ENCODE data around the gene FAM168A. TPM values are rescaled to one million over a fixed set of nuclear protein-coding genes. Genes with fewer than 3 reads are reported as not detected.

Gene FAM168A
- total RNA-seq, 2 experiments from 2014 or later, result 12.7 to 17.5 TPM

GRCh38 chr11:73401924-73402833 is 195.7 kb downstream of the FAM168A start:
- intact Hi-C loops (cut with DNase I, micrococcal nuclease), result loop anchor here (1.0 to 10.0 kb wide), 3 partner anchors 210 to 263 kb away; no protein-coding TSS in a partner anchor
- H3K36me3 Mint-ChIP-seq (ENCODE audit: low read depth), result peaks cover 4% of the 10 kb centered on the region
- no peak overlapping the region for H3K27ac Mint-ChIP-seq
- no peaks in the 10 kb centered on the region for H3K27me3 Mint-ChIP-seq
- CTCF ChIA-PET, result interaction anchor here (1.0 to 2.6 kb wide), 5 partner anchors 9 to 243 kb away, joined by 3 to 8 read pairs (median 4); no protein-coding TSS in a partner anchor
- H3K9me3 Mint-ChIP-seq (ENCODE audit: low read depth), result no peaks in the 10 kb centered on the region
- POLR2A ChIA-PET, result interaction anchor here (0.6 kb wide), 1 partner anchor 656 kb away, joined by 4 read pairs; no protein-coding TSS in a partner anchor
- H3K4me3 Mint-ChIP-seq, result no peak overlapping the region
- H3K4me1 Mint-ChIP-seq, result peaks cover 3% of the 10 kb centered on the region
- ATAC-seq, result no peak
- DNase-seq, result no peak

GRCh38 chr11:73401217-73401923 is 196.5 kb downstream of the FAM168A start:
- POLR2A ChIA-PET, result no interaction called here
- peaks cover 3% of the 10 kb centered on the region for H3K4me1 Mint-ChIP-seq
- H3K9me3 Mint-ChIP-seq (ENCODE audit: low read depth), result no peaks in the 10 kb centered on the region
- intact Hi-C loops (cut with DNase I, micrococcal nuclease), result loop anchor here (5.0 to 10.0 kb wide), 2 partner anchors 211 to 263 kb away; no protein-coding TSS in a partner anchor
- H3K36me3 Mint-ChIP-seq (ENCODE audit: low read depth), result peaks cover 4% of the 10 kb centered on the region
- ATAC-seq (no peak), DNase-seq (no peak)
- H3K27ac Mint-ChIP-seq, result no peak overlapping the region
- CTCF ChIA-PET, result interaction anchor here (1.1 to 4.9 kb wide), 3 partner anchors 16 to 51 kb away, joined by 3 to 22 read pairs (median 12); no protein-coding TSS in a partner anchor
- no peak overlapping the region for H3K4me3 Mint-ChIP-seq
- H3K27me3 Mint-ChIP-seq, result no peaks in the 10 kb centered on the region

GRCh38 chr11:73400293-73400692 is 197.6 kb downstream of the FAM168A start:
- intact Hi-C loops (cut with DNase I, micrococcal nuclease), result loop anchor here (5.0 to 10.0 kb wide), 2 partner anchors 212 to 265 kb away; no protein-coding TSS in a partner anchor
- H3K9me3 Mint-ChIP-seq (ENCODE audit: low read depth), result no peaks in the 10 kb centered on the region
- ChIA-PET CTCF (interaction anchor here (1.0 to 4.9 kb wide), 4 partner anchors 8 to 65 kb away, joined by 3 to 22 read pairs (median 8); no protein-coding TSS in a partner anchor), POLR2A (no interaction called here)
- peaks cover 3% of the 10 kb centered on the region for H3K4me1 Mint-ChIP-seq
- no peaks in the 10 kb centered on the region for H3K27me3 Mint-ChIP-seq
- peaks cover 4% of the 10 kb centered on the region for H3K36me3 Mint-ChIP-seq (ENCODE audit: low read depth)
- ATAC-seq (no peak), DNase-seq (no peak)
- H3K27ac Mint-ChIP-seq, result no peak overlapping the region
- no peak overlapping the region for H3K4me3 Mint-ChIP-seq

- Mint-ChIP-seq H3K36me3 (ENCODE audit: low read depth) (peaks cover 8% of the 10 kb centered on the region), H3K4me3 (no peak overlapping the region), H3K27me3 (no peaks in the 10 kb centered on the region), H3K4me1 (peaks cover 3% of the 10 kb centered on the region), H3K27ac (peak overlapping the region; percentile 38), H3K9me3 (ENCODE audit: low read depth) (no peaks in the 10 kb centered on the region)
- POLR2A ChIA-PET, result no interaction called here
- no peak for ATAC-seq
- CTCF ChIA-PET, result interaction anchor here (0.5 to 4.9 kb wide), 7 partner anchors 9 to 346 kb away, joined by 3 to 22 read pairs (median 4); no protein-coding TSS in a partner anchor
- no peak for DNase-seq
- intact Hi-C loops (cut with DNase I, micrococcal nuclease), result loop anchor here (5.0 to 10.0 kb wide), 2 partner anchors 213 to 265 kb away; no protein-coding TSS in a partner anchor
These were observed 198.3 kb downstream of the FAM168A start for GRCh38 chr11:73399636-73400035.

- peaks cover 3% of the 10 kb centered on the region for H3K4me1 Mint-ChIP-seq
- H3K4me3 Mint-ChIP-seq, result no peak overlapping the region
- H3K36me3 Mint-ChIP-seq (ENCODE audit: low read depth), result peaks cover 8% of the 10 kb centered on the region
- intact Hi-C loops (cut with DNase I, micrococcal nuclease), result no loop called here
- ChIA-PET CTCF (interaction anchor here (0.5 to 4.9 kb wide), 9 partner anchors 9 to 347 kb away, joined by 3 to 22 read pairs (median 4); no protein-coding TSS in a partner anchor), POLR2A (no interaction called here)
- H3K27ac Mint-ChIP-seq, result peak overlapping the region; percentile 38
- ATAC-seq (no peak), DNase-seq (no peak)
- no peaks in the 10 kb centered on the region for H3K27me3 Mint-ChIP-seq
- no peaks in the 10 kb centered on the region for H3K9me3 Mint-ChIP-seq (ENCODE audit: low read depth)
These were observed 198.7 kb downstream of the FAM168A start for GRCh38 chr11:73399159-73399590.

GRCh38 chr11:73398721-73399120 is 199.2 kb downstream of the FAM168A start:
- no peak for ATAC-seq
- H3K27ac Mint-ChIP-seq, result no peak overlapping the region
- CTCF ChIA-PET, result interaction anchor here (0.8 to 4.9 kb wide), 5 partner anchors 13 to 48 kb away, joined by 3 to 22 read pairs (median 4); no protein-coding TSS in a partner anchor

GRCh38 chr11:73398132-73398526 is 199.8 kb downstream of the FAM168A start:
- Mint-ChIP-seq H3K9me3 (ENCODE audit: low read depth) (no peaks in the 10 kb centered on the region), H3K27me3 (no peaks in the 10 kb centered on the region), H3K4me3 (no peak overlapping the region), H3K27ac (no peak overlapping the region), H3K36me3 (ENCODE audit: low read depth) (peaks cover 12% of the 10 kb centered on the region), H3K4me1 (peaks cover 3% of the 10 kb centered on the region)
- intact Hi-C loops (cut with DNase I, micrococcal nuclease), result no loop called here
- ChIA-PET CTCF (interaction anchor here (1.3 to 4.9 kb wide), 3 partner anchors 12 to 47 kb away, joined by 3 to 22 read pairs (median 12); no protein-coding TSS in a partner anchor), POLR2A (no interaction called here)
- no peak for ATAC-seq
- DNase-seq, result no peak

More at GRCh38 chr11:73398721-73399120, 199.2 kb downstream of the FAM168A start:
- Mint-ChIP-seq H3K27me3 (no peaks in the 10 kb centered on the region), H3K36me3 (ENCODE audit: low read depth) (peaks cover 8% of the 10 kb centered on the region), H3K9me3 (ENCODE audit: low read depth) (no peaks in the 10 kb centered on the region), H3K4me3 (no peak overlapping the region), H3K4me1 (peaks cover 3% of the 10 kb centered on the region)
- intact Hi-C loops (cut with DNase I, micrococcal nuclease), result no loop called here
- POLR2A ChIA-PET, result no interaction called here
- peak; percentile 6 for DNase-seq

- CTCF ChIA-PET, result interaction anchor here (1.2 to 4.9 kb wide), 4 partner anchors 12 to 47 kb away, joined by 3 to 12 read pairs (median 6); no protein-coding TSS in a partner anchor
- no peaks in the 10 kb centered on the region for H3K9me3 Mint-ChIP-seq (ENCODE audit: low read depth)
- H3K36me3 Mint-ChIP-seq (ENCODE audit: low read depth), result peaks cover 12% of the 10 kb centered on the region
- ATAC-seq (no peak), DNase-seq (no peak)
- POLR2A ChIA-PET, result no interaction called here
- H3K27ac Mint-ChIP-seq, result no peak overlapping the region
- no peak overlapping the region for H3K4me3 Mint-ChIP-seq
- peaks cover 3% of the 10 kb centered on the region for H3K4me1 Mint-ChIP-seq
- no peaks in the 10 kb centered on the region for H3K27me3 Mint-ChIP-seq
- intact Hi-C loops (cut with DNase I, micrococcal nuclease), result no loop called here
These were observed 200.3 kb downstream of the FAM168A start for GRCh38 chr11:73397468-73398131.

- POLR2A ChIA-PET, result no interaction called here
- CTCF ChIA-PET, result interaction anchor here (1.2 to 4.9 kb wide), 5 partner anchors 10 to 46 kb away, joined by 3 to 12 read pairs (median 5); no protein-coding TSS in a partner anchor
- H3K9me3 Mint-ChIP-seq (ENCODE audit: low read depth), result no peaks in the 10 kb centered on the region
- H3K27ac Mint-ChIP-seq, result no peak overlapping the region
- H3K27me3 Mint-ChIP-seq, result no peaks in the 10 kb centered on the region
- H3K4me1 Mint-ChIP-seq, result peaks cover 3% of the 10 kb centered on the region
- peaks cover 12% of the 10 kb centered on the region for H3K36me3 Mint-ChIP-seq (ENCODE audit: low read depth)
- no peak for DNase-seq
- intact Hi-C loops (cut with DNase I, micrococcal nuclease), result no loop called here
- H3K4me3 Mint-ChIP-seq, result no peak overlapping the region
- no peak for ATAC-seq
These were observed 200.9 kb downstream of the FAM168A start for GRCh38 chr11:73396985-73397384.

GRCh38 chr11:73396251-73396930 is 201.5 kb downstream of the FAM168A start:
- no peaks in the 10 kb centered on the region for H3K27me3 Mint-ChIP-seq
- CTCF ChIA-PET, result interaction anchor here (0.5 to 4.9 kb wide), 7 partner anchors 11 to 61 kb away, joined by 3 to 12 read pairs (median 3); no protein-coding TSS in a partner anchor
- intact Hi-C loops (cut with DNase I, micrococcal nuclease), result no loop called here
- no peak overlapping the region for H3K27ac Mint-ChIP-seq
- DNase-seq (no peak), ATAC-seq (no peak)
- no peaks in the 10 kb centered on the region for H3K9me3 Mint-ChIP-seq (ENCODE audit: low read depth)
- peaks cover 12% of the 10 kb centered on the region for H3K36me3 Mint-ChIP-seq (ENCODE audit: low read depth)
- H3K4me1 Mint-ChIP-seq, result peaks cover 3% of the 10 kb centered on the region
- H3K4me3 Mint-ChIP-seq, result no peak overlapping the region
- POLR2A ChIA-PET, result interaction anchor here (1.1 kb wide), 1 partner anchor 13 kb away, joined by 3 read pairs; no protein-coding TSS in a partner anchor
